GM18520 (cell line): ENCODE measurements around the gene KLRC3.
"Not testable (repeated sequence)": the region's sequence is repeated elsewhere in the genome, so short reads cannot be mapped to it uniquely, and the experiment has no call there.

Source experiments
- ATAC-seq: cut with Tn5 transposase; IDR thresholded peaks from one replicate; pipeline ENCODE4 v1.9.1; 2021; ENCODE audit not compliant: unreplicated experiment

Gene KLRC3

DNA sequence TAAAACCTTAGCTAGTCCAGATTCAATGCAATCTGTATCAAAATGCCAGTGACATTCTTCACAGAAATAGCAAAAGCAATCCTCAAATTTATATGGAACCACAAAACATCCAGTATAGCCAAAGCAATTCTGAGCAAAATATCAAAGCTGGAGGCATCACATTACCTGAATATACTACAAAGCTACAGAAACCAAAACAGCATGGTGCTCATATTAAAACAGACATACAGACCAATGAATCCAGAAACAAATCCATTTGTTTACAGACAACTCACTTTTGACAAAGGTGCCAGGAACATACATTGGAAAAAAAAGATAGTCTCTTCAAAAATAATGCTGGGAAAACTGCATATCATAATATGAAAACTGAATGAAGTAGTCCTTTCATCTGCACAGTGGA lies 15.6 kb downstream of the KLRC3 start:
- no peak for ATAC-seq

DNA sequence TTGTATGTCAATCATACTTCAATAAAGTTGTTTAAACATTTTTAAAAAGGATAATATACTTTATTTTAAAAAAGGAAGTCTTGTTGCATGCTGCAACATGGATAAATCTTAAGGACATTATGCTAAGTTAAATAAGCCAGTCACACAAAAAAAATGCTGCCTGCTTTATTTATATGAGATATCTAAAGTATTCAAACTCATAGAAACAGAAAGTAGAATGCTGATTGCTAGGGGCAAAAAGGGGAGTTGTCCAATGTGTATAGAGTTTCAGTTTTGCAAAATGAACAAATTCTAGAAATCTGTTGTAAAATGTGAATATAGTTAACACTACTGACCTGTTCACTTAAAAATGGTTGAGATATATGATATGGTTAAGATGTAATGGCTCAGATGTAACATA lies 19.6 kb downstream of the KLRC3 start:
- no peak for ATAC-seq

DNA sequence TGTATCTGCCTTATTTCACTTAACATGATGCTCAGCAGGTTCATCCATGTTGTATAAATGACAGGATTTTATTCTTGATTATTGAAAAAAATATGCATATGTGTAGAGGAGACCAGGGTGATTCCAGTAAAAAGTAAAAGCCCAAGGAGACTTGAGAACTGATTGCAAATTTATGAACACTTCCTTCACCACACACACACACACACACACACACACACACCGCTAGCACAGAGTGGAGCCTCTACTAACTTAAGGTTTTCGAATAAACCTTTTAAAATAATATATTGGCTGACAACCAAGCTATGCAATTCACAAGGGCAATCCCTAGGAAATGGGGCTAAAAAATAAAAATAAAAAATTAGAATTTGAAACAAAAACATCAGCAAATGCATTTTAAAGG lies 22.2 kb downstream of the KLRC3 start:
- no peak for ATAC-seq

DNA sequence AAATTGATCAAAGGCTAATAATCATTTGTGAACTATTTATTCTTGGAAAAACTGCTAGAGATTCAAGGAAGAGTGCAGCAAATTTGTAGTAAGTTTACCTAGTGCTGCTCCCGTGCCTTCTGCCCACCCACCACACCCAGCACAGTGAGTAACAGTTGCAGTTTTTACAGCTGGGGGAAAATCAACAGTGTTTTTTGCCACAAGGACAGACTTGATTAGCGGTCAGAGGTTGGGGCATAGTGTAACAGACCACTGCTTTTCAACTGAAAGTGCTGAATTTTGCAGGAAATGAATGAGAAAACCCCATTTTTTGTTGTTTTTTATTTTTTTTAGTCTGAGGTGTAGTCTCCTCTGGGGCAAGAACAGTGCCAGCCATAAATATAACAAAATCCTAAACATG lies 23.1 kb downstream of the KLRC3 start:
- no peak for ATAC-seq

DNA sequence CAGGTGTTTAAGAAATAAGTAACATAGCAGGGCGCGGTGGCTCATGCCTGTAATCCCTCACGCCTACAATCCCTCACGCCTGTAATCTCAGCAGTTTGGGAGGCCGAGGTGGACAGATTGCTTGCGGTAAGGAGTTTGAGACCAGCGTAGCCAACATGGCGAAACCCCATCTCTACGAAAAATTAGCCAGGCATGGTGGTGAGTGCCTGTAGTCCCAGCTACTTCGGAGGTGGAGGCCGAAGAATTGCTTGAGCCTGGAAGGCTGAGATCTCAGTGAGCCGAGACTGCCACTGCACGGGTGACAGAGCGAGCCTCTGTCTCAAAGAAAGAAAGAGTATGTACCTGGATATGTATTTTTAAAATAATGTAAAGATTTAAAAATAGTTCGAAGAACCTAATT lies 24.2 kb downstream of the KLRC3 start:
- not testable (repeated sequence) for ATAC-seq

DNA sequence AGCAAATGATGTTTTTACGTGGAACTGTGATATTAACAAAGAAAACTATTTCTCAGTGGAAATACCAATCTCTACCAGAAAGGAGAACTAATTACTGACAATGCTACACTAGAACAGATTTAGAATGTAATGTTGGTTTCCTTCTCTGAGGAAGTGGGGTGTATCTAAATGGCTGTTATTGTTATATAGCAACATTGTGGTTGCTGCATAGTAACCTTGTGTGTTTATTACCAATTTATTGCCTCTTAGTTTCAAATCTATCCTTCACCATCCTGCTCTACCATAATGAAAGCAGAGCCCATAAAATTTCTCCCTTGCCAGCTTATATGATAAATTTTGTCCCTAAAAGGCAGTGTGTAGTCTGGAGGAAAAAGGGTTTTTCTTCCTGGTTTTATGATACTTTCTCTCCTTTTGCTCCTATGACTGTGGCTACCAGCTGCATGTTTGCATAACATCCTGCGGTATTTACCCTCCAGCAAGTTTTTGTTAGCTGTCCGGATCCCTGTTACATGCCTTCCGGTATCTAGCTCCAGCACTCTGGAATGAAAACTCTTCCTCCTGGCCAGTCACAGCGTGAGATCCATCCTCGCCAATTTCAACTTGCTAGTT lies 24.9 kb downstream of the KLRC3 start:
- peak; percentile 61 for ATAC-seq

DNA sequence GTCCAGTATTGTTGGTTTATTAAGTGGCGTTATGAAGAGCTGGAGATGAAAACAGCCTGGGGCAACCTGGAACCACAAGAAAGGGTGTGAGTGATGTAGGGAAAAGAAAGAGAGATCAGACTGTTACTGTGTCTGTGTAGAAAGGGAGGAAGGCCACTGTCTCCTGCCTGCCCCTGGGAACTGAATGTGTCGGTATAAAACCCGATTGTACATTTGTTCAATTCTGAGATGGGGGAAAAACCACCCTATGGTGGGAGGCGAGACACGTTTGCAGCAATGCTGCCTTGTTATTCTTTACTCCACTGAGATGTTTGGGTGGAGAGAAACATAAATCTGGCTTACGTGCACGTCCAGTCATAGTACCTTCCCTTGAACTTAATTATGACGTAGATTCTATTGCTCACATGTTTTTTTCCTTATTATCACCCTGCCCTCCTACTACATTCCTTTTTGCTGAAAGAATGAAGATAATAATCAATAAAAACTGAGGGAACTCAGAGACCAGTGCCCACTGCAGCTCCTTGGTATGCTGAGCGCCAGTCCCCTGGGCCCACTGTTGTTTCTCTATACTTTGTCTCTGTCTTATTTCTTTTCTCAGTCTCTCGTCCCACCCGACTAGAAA lies 25.8 kb downstream of the KLRC3 start:
- not testable (repeated sequence) for ATAC-seq

DNA sequence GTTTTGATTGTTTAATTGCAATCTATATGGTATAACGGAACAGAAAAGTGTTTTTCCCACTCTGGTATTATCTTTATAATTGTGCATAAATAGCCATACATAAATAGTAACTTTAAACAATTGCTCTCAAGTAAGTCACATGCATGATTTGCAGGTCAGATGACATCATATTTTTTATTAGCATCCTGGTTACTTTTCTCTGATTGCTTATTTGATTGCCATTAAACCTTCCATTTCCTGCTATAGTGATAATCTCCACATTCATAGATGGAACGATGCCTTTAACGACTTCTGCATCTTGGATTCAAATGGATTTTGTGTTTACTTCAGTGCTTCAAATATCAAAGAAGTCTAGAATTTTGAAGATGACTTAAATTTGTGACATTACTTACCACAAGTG lies 27.1 kb downstream of the KLRC3 start:
- no peak for ATAC-seq

DNA sequence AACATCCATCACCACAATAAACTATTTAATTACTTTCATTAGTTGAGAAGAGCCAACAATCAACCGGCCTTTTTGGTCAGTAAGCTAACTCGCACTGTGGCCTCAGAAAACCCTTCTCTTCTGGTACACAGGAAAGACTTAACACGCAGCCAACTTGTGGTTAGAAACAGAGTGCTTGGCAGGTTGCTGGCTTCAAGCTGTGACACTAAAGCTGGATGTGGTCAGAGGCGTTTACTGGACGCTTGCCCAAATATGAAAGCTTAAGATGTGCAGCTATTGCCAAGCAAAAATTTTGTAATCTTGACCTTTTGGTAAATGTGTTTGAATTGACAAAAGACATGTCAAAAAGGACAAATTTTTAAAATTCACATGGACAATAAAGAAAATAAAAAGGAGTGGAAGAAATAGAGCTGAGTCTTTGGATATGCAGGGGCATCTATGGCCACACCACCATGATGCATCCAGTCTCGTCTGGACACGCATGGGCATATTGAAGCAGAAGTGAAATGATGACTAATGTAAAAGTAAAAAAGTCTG lies 27.9 kb downstream of the KLRC3 start:
- peak; percentile 74 for ATAC-seq

DNA sequence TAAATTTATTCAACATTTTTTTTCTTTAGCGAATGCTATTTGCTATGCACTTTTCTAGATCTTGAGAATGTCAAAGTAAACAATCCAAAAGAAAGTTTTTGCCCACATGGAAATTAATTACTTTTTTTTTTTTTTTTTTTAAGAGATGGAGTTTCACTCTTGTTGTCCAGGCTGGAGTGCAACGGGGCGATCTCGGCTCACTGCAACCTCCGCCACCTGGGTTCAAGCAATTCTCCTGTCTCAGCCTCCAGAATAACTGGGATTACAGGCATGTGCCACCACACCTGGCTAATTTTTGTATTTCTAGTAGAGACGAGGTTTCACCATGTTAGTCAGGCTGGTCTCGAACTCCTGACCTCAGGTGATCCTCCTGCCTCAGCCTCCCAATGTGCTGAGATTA lies 29.4 kb downstream of the KLRC3 start:
- ATAC-seq: not testable (repeated sequence)

DNA sequence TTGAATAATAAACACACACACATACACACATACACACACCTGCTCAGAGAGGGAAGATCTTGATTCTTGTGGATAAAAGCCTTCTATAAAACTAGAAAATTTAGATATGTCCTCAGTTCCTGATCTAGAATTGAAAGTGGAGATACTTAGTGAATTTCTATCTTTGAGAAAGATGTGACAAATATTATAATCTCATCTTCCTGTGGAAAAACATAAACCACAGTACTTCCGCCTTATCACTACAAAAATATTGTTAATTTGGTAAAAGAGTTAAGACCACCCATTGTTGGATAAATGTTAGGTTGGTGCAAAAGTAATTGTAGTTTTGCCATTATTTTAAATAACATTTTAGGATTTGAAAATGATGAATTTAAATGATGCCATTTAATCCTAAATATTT lies 30.5 kb downstream of the KLRC3 start, which contains the start of gene KLRK1:
Gene KLRK1 (minus strand): TSS at position 138 of the 400 bp plus-strand sequence. CDS start 1,231 bp downstream, outside the sequence.
- no peak for ATAC-seq

DNA sequence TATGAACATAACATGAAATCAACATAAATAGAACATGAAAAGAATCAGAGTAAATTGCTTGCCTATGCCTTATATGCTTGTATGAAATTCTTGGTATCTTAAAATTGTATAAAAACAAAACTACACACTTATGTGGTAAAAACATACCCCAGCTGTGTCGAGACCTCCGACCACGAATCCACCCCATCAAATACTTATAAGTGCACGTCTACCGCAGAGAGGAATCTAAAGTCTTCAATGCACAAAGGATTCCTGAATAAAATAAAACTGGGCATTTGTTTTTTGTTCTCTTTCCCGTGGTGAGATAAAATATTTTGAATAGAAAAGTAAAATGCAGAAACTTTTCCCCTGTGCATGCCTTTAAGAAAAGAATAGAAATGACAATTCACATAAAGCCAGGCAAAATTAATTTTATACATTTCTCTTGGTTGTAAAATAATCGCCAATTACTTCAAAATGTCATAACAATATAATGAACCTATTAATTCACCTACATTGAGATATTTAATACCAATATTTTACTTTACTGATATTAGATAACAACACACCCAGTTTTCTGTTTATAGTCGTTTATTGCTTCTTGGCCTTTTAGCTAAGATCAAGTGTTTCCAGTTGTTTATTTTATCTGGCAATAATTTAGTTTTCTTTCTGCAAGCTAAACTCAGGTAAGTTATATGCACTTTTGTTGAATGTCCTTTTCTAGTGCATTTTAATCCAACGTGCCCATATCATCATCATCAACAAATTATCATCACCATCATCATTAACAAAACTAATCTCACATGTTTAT lies 31.6 kb downstream of the KLRC3 start:
- no peak for ATAC-seq

DNA sequence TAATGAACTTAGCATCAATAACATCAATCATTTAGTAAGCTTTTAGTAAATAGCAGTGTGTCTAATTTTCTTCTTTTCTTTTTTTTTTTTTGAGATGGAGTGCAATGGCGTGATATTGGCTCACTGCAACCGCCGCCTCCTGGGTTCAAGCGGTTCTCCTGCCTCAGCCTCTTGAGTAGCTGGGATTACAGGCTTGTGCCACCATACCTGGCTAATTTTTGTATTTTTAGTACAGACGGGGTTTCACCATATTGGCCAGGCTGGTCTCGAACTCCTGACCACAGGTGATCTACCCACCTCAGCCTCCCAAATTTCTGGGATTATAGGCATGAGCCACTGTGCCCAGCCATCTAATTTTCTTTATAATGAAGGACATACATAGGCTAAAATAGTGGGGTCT lies 32.9 kb downstream of the KLRC3 start:
- not testable (repeated sequence) for ATAC-seq

DNA sequence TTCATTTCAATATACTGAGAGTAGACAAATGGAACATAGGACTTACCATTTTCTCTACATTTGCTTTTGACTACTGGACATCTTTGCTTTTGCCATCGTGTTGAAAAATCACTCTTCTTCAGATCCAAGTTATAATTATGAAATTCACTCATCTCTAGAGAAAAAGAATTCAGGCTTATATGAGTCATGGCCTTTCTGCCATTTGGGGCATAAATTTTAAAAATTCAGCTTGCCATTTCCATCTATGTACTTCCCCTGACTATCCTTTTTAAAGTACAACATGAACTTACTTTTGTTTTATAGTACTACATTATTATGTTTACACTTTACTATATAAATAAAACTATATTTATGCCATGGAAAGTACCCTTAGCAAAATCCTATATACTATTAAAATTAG lies 33.5 kb downstream of the KLRC3 start:
- no peak for ATAC-seq

DNA sequence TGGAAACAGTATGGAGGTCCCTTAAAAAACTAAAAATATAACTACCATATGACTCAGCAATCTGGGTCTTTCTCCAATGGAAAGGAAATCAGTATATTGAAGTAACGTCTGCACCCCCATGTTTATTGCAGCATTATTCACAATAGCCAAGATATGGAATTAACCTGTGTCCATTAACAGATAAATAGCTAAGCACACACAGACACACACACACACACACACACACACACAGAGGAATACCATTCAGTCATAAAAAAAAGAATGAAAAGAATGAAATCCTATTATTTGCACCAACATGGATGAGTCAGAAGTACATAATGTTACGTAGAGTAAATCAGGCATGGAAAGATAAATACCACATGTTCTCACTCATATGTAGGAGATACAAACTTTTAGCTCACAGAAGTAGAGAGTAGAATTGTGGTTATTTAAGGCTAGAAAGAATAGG lies 35.2 kb downstream of the KLRC3 start:
- no peak for ATAC-seq

DNA sequence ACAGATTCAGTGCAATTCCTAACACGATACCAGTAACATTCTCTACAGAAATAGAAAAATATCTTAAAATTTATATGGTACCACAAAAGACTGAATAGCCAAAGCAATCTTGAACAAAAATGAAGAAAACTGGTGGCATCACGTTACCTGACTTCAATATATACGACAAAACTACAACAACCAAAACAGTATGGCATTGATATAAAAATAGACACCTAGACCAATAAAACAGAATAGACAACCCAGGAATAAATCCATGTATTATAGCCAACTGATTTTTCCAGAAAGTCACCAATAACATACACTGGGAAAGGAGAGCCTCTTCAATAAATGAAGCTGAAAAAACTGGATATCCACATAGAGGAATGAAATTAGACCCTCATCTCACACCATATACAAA lies 36.2 kb downstream of the KLRC3 start:
- no peak for ATAC-seq

DNA sequence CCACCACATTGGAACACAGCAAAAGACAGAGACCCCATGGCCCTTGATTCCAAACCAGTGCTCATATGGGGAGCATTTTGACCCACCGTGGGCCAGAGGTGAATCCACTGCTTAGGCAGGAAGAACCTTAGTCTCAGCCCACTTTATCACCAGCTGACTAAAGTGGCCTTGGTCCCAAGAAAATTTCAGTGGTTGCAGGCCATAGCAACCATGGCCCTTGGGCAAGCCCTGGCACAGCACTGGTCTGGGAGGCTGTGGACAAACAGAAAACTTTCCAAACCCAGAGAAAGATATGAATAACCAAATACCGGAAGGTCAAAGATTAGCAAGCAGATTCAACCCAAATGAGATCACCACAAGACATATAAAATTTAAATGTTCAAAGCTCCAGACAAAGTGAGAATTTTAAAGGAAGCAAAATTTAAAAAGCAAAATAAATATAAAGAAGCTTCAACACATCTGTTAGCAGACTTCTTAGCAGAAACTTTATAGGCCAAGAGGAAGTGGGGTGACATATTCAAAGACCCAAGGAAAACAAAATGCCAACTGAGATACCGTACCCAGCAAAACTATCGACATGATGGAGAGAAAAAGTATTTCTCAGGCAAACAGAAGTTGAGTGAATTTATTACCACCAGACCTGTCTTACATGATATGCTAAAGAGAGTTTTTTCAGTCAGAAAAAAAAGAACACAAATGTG lies 38.3 kb downstream of the KLRC3 start:
- ATAC-seq: no peak

DNA sequence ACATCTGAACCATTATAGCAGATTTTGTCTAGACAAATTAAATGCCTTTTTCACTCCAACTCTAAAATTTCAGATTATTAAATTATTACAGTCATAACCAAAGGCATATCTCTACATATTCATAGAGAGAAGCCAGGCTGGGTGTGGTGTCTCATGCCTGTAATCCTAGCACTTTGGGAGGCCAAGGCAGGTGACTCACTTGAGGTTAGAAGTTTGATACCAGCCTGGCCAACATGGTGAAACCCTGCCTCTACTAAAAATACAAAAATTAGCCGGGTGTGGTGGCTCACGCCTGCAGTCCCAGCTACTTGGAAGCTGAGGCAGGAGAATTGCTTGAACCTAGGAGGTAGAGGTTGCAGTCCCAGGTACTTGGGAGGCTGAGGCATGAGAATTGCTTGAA lies 41.7 kb downstream of the KLRC3 start:
- not testable (repeated sequence) for ATAC-seq

DNA sequence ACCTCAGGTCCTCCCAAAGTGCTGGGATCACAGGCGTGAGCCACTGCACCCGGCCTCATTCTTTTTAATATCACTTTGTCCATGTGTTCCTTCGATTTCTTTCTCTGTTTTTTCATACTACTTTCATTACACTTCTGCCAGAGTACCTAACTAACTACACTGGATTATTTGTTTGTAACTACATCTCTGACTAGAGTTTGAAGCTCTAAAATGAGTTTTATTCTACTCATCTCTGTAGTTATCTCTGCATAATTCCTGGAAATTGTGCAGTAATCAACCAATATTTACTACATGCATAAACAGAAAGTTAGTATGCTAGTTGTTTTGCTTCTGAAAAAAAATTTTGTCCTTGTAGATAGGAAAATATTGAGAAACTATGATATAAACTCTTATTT lies 45.8 kb downstream of the KLRC3 start:
- no peak for ATAC-seq

DNA sequence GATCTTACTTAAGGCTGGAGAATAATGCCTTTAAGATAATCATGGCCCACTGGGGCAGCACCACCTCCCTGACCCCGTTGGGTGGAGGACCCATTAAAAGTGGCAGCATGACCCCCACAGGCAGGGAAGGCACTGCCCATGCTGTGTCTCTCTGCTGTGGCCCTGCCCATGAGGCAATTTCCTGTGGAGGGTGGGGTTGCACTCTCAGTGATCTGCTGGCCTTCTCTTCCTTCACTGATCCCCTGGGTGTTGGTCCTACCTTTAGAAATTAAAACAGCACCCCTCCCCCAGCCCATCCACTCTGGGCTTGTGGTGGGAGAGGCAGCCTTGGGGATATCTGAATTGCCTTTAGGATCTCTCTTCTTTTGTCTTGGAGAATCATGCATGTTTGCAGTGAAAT lies 47.8 kb downstream of the KLRC3 start:
- ATAC-seq: no peak

DNA sequence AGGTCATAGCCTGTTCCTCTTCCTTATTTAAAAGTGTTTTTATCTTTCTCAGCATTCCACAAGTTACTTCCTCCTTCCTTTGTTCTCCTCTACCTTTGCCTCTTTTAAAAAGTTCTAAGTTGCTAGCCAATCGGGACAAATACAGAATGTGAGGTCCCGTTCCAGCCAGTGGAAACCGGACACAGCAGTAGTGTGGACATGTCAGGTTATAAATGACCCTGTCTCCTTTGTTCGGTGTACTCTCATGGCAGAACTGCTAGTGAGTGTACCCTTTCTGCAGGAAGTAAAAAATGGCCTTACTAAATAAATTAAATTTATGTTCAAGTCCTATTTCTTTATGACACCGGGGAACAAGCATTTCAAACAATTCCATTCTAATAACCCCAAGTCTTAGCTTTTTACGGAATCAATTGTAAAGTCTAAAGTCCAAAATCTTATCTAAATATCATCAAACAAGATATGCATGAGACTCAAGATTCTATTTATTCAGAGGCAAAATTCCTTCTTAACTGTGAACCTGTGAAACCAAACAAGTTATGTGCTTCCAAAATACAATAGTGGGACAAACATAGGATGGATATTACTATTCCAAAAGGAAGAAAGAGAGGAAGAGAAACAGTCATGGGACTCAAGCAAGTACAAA lies 48.4 kb downstream of the KLRC3 start:
- not testable (repeated sequence) for ATAC-seq
